ENCODE measurements around the gene KBTBD8. TPM values are rescaled to one million over a fixed set of nuclear protein-coding genes. Genes with fewer than 3 reads are reported as not detected.
A peak's percentile ranks its signal among the peaks of the same experiment; 100 is the strongest.

KBTBD8 gene
- total RNA-seq, 1 donor from 2014 or later, result 8.6 TPM

- Mint-ChIP-seq H3K27me3 (ENCODE audit: unreplicated experiment) (peaks cover 4% of the 10 kb centered on the region), H3K4me3 (ENCODE audit: unreplicated experiment) (no peak overlapping the region), H3K36me3 (ENCODE audit: unreplicated experiment) (no peaks in the 10 kb centered on the region), H3K27ac (ENCODE audit: unreplicated experiment) (no peak overlapping the region), H3K4me1 (ENCODE audit: low read depth, unreplicated experiment) (peaks cover 5% of the 10 kb centered on the region), H3K9me3 (ENCODE audit: unreplicated experiment) (peaks cover 9% of the 10 kb centered on the region)
- no peak for TF ChIP-seq CTCF (IDR thresholded peaks at IDR 0.05; ENCODE audit: partially characterized antibody, unreplicated experiment)
- DNase-seq, result no peak
Measured at GRCh38 chr3:66994588-66994987, 3.5 kb upstream of the KBTBD8 start.

GRCh38 chr3:66996696-66997095, 1.4 kb upstream of the KBTBD8 start:
- Mint-ChIP-seq H3K27ac (ENCODE audit: unreplicated experiment) (no peak overlapping the region), H3K27me3 (ENCODE audit: unreplicated experiment) (peaks cover 4% of the 10 kb centered on the region), H3K4me3 (ENCODE audit: unreplicated experiment) (no peak overlapping the region), H3K4me1 (ENCODE audit: low read depth, unreplicated experiment) (peaks cover 5% of the 10 kb centered on the region), H3K9me3 (ENCODE audit: unreplicated experiment) (peaks cover 9% of the 10 kb centered on the region), H3K36me3 (ENCODE audit: unreplicated experiment) (no peaks in the 10 kb centered on the region)
- TF ChIP-seq CTCF (IDR thresholded peaks at IDR 0.05; ENCODE audit: partially characterized antibody, unreplicated experiment), result no peak
- no peak for DNase-seq

- peak overlapping the region; percentile 74 for H3K27ac Mint-ChIP-seq (ENCODE audit: unreplicated experiment)
Measured at GRCh38 chr3:66997560-66998112, 471 bp upstream of the KBTBD8 start.

DNA sequence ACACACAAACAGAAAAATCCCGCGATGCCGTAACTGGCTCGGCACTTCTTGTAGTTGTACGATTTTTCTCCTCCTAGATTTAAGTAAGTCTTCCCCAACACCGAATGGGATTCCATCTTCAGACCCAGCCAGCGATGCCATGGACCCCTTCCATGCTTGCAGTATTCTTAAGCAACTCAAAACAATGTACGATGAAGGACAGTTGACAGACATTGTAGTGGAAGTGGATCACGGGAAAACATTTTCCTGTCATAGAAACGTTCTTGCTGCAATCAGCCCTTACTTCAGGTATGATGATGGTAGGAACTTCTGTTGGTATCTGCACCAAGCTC, 763 bp downstream of the KBTBD8 start:
- H3K36me3 Mint-ChIP-seq (ENCODE audit: unreplicated experiment), result no peaks in the 10 kb centered on the region
- H3K4me3 Mint-ChIP-seq (ENCODE audit: unreplicated experiment), result peak overlapping the region; percentile 91
- DNase-seq, result no peak
- TF ChIP-seq CTCF (IDR thresholded peaks at IDR 0.05; ENCODE audit: partially characterized antibody, unreplicated experiment), result no peak
- peak overlapping the region; percentile 48 for H3K27ac Mint-ChIP-seq (ENCODE audit: unreplicated experiment)
- peaks cover 5% of the 10 kb centered on the region for H3K4me1 Mint-ChIP-seq (ENCODE audit: low read depth, unreplicated experiment)
- H3K27me3 Mint-ChIP-seq (ENCODE audit: unreplicated experiment), result peaks cover 4% of the 10 kb centered on the region
- H3K9me3 Mint-ChIP-seq (ENCODE audit: unreplicated experiment), result peaks cover 11% of the 10 kb centered on the region

More at GRCh38 chr3:66997560-66998112, 471 bp upstream of the KBTBD8 start:
- Mint-ChIP-seq H3K4me3 (ENCODE audit: unreplicated experiment) (peak overlapping the region; percentile 91), H3K9me3 (ENCODE audit: unreplicated experiment) (peaks cover 9% of the 10 kb centered on the region), H3K4me1 (ENCODE audit: low read depth, unreplicated experiment) (peaks cover 5% of the 10 kb centered on the region), H3K36me3 (ENCODE audit: unreplicated experiment) (no peaks in the 10 kb centered on the region), H3K27me3 (ENCODE audit: unreplicated experiment) (peaks cover 4% of the 10 kb centered on the region)
- no peak for TF ChIP-seq CTCF (IDR thresholded peaks at IDR 0.05; ENCODE audit: partially characterized antibody, unreplicated experiment)
- DNase-seq, result no peak

- Mint-ChIP-seq H3K27me3 (ENCODE audit: unreplicated experiment) (peaks cover 4% of the 10 kb centered on the region), H3K4me3 (ENCODE audit: unreplicated experiment) (no peak overlapping the region), H3K4me1 (ENCODE audit: low read depth, unreplicated experiment) (peaks cover 5% of the 10 kb centered on the region), H3K27ac (ENCODE audit: unreplicated experiment) (no peak overlapping the region), H3K36me3 (ENCODE audit: unreplicated experiment) (no peaks in the 10 kb centered on the region), H3K9me3 (ENCODE audit: unreplicated experiment) (peaks cover 11% of the 10 kb centered on the region)
- no peak for DNase-seq
- no peak for TF ChIP-seq CTCF (IDR thresholded peaks at IDR 0.05; ENCODE audit: partially characterized antibody, unreplicated experiment)
Measured at GRCh38 chr3:67000009-67000408, 1.9 kb downstream of the KBTBD8 start.

Data from glutamatergic neuron (in vitro differentiated cells).